ENCODE measurements around the gene ID4.

ID4 gene

GRCh38 chr6:19802656-19803055 is 34.5 kb upstream of the ID4 start:
- H3K4me3 ChIP-seq (ENCODE audit: low read depth in 1 of 2, low read length in 2 of 2) = no peak overlapping the region
- no peaks in the 10 kb centered on the region for H4K20me1 ChIP-seq (ENCODE audit: insufficient read depth, low read length)
- H3K79me2 ChIP-seq (ENCODE audit: insufficient read depth, low read length) = no peaks in the 10 kb centered on the region
- no peaks in the 10 kb centered on the region for H3K9me3 ChIP-seq (ENCODE audit: insufficient read depth, low read length, severe bottlenecking)
- H3K27ac ChIP-seq (ENCODE audit: low read length) = no peak overlapping the region
- no peak for DNase-seq
- H3K36me3 ChIP-seq (ENCODE audit: insufficient read depth, low read length) = no peaks in the 10 kb centered on the region
- H3K27me3 ChIP-seq (ENCODE audit: insufficient read depth, low read length, poor library complexity) = no peaks in the 10 kb centered on the region
- no peak overlapping the region for H3K4me2 ChIP-seq (ENCODE audit: insufficient read depth, low read length)
- no peak overlapping the region for H3K9ac ChIP-seq (ENCODE audit: low read depth, low read length)
- ATAC-seq (ENCODE audit: insufficient read depth, low read depth) = no peak
- TF ChIP-seq CTCF (IDR thresholded peaks at IDR 0.05; ENCODE audit: borderline replicate concordance, extremely low read depth, low read length, poor library complexity, severe bottlenecking) (no peak), EZH2 (IDR thresholded peaks at IDR 0.05; ENCODE audit: borderline replicate concordance, low read depth, low read length, severe bottlenecking) (no peak)
- H3K4me1 ChIP-seq (ENCODE audit: insufficient read depth, low read length) = no peaks in the 10 kb centered on the region
- H2AFZ ChIP-seq (ENCODE audit: low read depth, low read length) = no peak overlapping the region

- H3K9ac ChIP-seq (ENCODE audit: low read depth, low read length) = no peak overlapping the region
Observed at GRCh38 chr6:19803331-19804204, 33.6 kb upstream of the ID4 start.

DNA sequence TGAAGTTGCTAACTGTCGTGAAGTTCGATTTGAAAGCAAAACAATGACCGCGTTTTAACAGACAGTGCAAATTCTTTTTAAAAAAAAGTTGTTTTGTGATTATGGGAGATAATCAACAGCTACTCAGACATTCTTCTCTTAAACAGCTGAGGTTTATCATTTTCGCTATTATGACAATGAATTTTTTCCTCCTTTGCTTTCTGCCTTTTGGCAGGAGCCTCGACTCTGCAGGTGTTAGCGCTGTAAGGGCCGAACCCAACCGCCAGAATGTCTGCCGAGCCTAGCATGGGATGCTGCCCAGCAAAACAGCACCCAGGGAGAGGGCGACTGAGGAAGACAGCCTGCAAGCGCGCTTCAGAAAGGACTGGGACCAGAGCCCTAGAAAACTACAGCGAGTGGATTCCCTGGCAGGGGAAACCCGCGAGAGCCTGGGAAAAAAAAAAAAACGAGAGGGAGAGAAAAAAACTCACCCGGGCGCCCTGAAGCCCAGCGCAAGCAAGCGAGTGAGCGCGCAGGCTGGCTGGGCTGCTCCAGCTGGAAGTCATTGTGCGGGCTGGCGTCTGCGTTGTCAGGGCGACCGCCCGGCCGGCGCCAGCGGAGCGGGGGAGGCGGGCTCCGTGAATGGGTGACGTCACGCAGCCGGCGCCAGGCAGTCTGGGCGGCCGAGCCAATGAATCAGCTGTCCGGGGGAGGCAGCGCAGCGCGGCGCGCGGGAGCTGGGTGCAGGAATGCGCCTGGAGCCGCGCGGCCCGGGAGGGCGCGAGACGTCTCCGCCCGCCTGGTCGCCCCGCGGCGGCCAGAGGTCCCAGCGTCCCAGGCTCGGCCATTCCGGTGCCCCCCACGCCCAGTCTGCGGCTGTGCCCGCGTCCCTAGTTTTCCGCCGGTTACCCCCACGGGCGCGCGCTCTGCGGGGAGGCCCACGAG is 32.7 kb upstream of the ID4 start:
- Histone ChIP-seq H4K20me1 (ENCODE audit: insufficient read depth, low read length) (no peaks in the 10 kb centered on the region), H3K4me3 (ENCODE audit: low read depth in 1 of 2, low read length in 2 of 2) (no peak overlapping the region), H3K4me1 (ENCODE audit: insufficient read depth, low read length) (no peaks in the 10 kb centered on the region), H3K9me3 (ENCODE audit: insufficient read depth, low read length, severe bottlenecking) (no peaks in the 10 kb centered on the region), H3K4me2 (ENCODE audit: insufficient read depth, low read length) (no peak overlapping the region), H3K27me3 (ENCODE audit: insufficient read depth, low read length, poor library complexity) (no peaks in the 10 kb centered on the region), H3K27ac (ENCODE audit: low read length) (no peak overlapping the region), H3K79me2 (ENCODE audit: insufficient read depth, low read length) (no peaks in the 10 kb centered on the region), H2AFZ (ENCODE audit: low read depth, low read length) (no peak overlapping the region), H3K9ac (ENCODE audit: low read depth, low read length) (no peak overlapping the region), H3K36me3 (ENCODE audit: insufficient read depth, low read length) (no peaks in the 10 kb centered on the region)
- ATAC-seq (ENCODE audit: insufficient read depth, low read depth) = no peak
- DNase-seq = no peak
- TF ChIP-seq CTCF (IDR thresholded peaks at IDR 0.05; ENCODE audit: borderline replicate concordance, extremely low read depth, low read length, poor library complexity, severe bottlenecking) = no peak
- TF ChIP-seq EZH2 (IDR thresholded peaks at IDR 0.05; ENCODE audit: borderline replicate concordance, low read depth, low read length, severe bottlenecking) = no peak

More at GRCh38 chr6:19803331-19804204, 33.6 kb upstream of the ID4 start:
- no peak for TF ChIP-seq CTCF (IDR thresholded peaks at IDR 0.05; ENCODE audit: borderline replicate concordance, extremely low read depth, low read length, poor library complexity, severe bottlenecking)
- TF ChIP-seq EZH2 (IDR thresholded peaks at IDR 0.05; ENCODE audit: borderline replicate concordance, low read depth, low read length, severe bottlenecking) = no peak
- ATAC-seq (ENCODE audit: insufficient read depth, low read depth) = no peak
- H3K4me2 ChIP-seq (ENCODE audit: insufficient read depth, low read length) = no peak overlapping the region
- no peaks in the 10 kb centered on the region for H3K79me2 ChIP-seq (ENCODE audit: insufficient read depth, low read length)
- H3K4me1 ChIP-seq (ENCODE audit: insufficient read depth, low read length) = no peaks in the 10 kb centered on the region
- no peak overlapping the region for H3K4me3 ChIP-seq (ENCODE audit: low read depth in 1 of 2, low read length in 2 of 2)
- H3K27me3 ChIP-seq (ENCODE audit: insufficient read depth, low read length, poor library complexity) = no peaks in the 10 kb centered on the region
- H2AFZ ChIP-seq (ENCODE audit: low read depth, low read length) = no peak overlapping the region
- H3K27ac ChIP-seq (ENCODE audit: low read length) = no peak overlapping the region
- H4K20me1 ChIP-seq (ENCODE audit: insufficient read depth, low read length) = no peaks in the 10 kb centered on the region
- no peaks in the 10 kb centered on the region for H3K9me3 ChIP-seq (ENCODE audit: insufficient read depth, low read length, severe bottlenecking)
- H3K36me3 ChIP-seq (ENCODE audit: insufficient read depth, low read length) = no peaks in the 10 kb centered on the region
- no peak for DNase-seq

Measured in DND-41 (cell line).